Germinal center (tissue), 1 donor: ENCODE measurements around the gene FBLN1.
A peak's percentile ranks its signal among the peaks of the same experiment; 100 is the strongest.

ENCODE experiments used
- DNase-seq: peaks from one replicate; pipeline ENCODE4 v3.0.0; 2012; ENCODE audit warnings: mixed read lengths, low spot score

Gene FBLN1

DNA sequence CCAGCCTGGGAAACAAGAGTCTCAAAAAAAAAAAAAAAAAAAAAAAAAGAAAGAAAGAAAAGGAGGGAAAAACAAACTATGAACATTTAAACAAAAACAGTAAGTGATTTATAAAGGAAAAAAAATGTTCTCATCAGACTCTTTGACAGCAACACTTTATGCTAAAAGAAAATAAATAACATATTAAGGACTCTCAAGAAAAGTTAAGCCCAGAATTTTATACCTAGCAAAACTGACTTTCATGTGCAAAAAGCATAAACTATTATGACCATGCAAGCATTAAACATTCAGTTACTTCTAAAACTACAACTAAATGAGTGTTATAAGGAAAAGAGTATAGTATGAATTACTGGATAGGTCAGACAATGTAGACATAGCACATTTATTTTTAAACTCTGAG is 68.4 kb downstream of the FBLN1 start:
- DNase-seq, result no peak

GRCh38 chr22:45572444-45572843 is 69.8 kb downstream of the FBLN1 start:
- DNase-seq, result no peak

GRCh38 chr22:45574069-45574703 is 71.5 kb downstream of the FBLN1 start:
- no peak for DNase-seq

DNA sequence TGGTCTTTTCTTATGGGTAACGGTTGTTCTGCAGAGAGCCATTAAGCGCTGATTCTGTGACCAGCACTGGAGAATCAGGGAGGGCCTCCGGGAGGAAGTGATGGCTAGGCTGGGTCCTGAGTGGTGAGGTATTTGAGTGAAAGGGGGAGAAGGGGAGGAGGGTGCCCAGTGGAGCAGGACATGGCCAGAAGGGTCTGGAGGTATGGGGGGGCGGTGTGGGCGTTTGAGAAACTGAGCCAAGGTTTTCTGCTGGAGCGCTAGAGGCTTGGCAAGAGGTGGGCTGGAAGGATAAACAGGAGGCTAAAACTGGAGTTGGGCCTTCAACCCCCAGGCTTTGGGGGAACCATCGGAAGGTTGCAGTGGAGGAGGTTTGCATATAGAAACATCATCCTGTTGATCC is 72.5 kb downstream of the FBLN1 start:
- no peak for DNase-seq

DNA sequence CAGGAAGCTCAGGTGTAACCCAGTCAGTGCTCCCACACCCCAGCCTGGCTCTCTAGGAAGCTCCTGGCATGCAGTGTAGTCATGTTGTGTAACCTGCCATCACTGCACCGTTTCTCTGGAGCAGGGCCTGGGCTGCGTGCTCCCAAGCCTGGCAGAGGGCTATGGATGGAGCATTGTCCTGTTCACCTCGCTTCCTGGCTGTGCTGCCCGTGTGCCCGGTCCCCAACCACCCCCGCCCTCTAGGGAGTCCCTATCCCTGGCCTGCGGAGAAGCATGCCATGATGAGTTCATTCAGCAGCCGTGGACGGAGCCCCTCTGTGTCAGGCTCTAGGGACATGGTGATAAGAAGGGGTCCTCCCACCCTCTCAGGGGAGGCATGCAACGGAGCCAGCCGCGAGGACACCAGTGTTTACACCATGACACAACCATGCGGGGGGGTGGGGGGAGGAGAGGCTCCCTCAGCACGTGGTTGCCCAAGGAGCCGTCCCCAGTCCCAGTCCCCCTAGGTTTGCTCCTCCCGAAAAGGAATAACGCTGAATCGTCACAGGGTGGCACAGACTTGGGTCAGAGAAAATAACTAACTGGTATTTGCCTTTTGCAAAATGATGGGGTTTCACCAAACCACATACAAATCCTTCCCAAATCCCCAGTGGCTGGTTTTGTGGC is 73.1 kb downstream of the FBLN1 start:
- no peak for DNase-seq

DNA sequence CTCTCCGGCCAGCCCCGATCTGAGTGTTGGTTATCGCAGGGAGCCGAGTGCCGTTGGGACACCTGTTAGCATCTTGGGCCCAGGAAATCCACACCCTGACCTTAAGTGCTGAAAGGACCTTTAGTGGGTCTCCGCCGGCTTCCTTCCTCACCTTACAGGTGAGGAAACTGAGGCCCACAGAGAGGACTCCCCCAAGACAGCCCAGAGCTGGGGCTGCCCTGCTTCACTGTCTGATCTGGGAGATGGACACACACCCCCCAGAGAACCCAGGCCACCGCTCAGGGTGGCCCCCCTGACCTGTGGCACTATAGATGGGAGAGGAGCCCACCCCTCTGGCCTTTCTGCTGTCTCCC is 73.6 kb downstream of the FBLN1 start:
- DNase-seq, result no peak

DNA sequence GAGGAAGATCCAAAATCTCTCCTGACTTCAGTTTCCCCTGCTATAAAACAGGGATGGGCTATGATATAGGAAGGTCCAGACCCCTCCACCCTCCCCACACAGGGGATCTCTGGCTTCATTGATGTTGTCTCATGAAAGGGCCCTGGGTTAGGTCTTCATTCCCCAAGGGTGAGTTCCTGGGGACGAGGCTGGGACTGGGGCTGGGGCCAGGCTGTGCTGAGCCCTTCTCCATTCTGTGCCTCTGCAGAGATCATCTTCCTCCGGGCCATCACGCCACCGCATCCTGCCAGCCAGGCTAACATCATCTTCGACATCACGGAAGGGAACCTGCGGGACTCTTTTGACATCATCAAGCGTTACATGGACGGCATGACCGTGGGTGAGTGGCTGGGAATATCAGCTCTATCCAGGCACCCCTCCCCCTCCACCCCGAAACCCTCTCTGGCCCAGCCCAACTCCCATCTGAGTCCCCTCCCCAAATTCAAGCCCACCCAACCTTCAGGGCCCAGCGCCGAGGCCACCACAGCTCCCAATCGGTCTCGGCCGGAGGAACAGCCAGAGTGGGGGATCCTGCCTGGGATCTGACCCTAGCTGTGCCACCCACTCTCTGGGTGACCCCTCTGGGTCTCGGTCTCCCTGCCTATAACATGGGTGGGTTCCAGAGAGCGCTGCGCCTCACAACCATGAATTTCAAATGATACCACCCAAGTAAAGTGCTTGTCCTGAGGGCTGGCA is 74.2 kb downstream of the FBLN1 start:
- no peak for DNase-seq

- peak; percentile 65 for DNase-seq
Observed at GRCh38 chr22:45577746-45578523, 75.3 kb downstream of the FBLN1 start.

DNA sequence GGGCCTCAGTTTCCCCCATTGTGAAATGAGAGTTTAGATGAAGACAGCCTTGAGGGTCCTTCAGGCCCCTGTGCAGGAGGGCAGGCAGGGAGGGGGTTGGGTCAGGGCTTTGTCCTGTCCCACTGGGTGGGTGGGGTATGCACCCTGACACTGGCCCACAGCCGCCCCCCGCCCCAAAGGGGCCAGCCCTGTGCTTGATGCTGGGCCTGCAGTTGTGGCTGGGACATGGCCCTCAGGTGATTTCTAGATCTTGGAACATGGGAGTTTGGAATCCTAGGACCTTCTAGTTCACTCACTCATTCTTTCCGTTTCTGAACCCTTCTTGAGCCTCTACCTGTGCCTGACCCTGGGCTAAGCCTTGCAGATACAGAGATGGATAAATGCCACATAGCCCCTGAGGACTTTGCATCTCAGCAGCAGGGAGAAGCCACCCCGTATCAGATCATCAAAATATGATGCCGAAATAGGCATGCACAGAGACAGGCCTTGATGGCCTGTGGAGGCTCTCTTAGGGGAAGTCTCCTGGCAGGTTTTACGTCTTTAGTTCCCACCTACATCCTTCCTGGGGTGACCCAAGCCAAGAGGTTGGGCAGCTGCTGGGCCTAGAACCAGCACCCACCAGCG is 76.0 kb downstream of the FBLN1 start:
- no peak for DNase-seq

- DNase-seq, result no peak
Observed at GRCh38 chr22:45579306-45579705, 76.6 kb downstream of the FBLN1 start.

- DNase-seq, result no peak
Observed at GRCh38 chr22:45579806-45580725, 77.4 kb downstream of the FBLN1 start.

GRCh38 chr22:45580726-45581381 is 78.2 kb downstream of the FBLN1 start:
- DNase-seq, result no peak

DNA sequence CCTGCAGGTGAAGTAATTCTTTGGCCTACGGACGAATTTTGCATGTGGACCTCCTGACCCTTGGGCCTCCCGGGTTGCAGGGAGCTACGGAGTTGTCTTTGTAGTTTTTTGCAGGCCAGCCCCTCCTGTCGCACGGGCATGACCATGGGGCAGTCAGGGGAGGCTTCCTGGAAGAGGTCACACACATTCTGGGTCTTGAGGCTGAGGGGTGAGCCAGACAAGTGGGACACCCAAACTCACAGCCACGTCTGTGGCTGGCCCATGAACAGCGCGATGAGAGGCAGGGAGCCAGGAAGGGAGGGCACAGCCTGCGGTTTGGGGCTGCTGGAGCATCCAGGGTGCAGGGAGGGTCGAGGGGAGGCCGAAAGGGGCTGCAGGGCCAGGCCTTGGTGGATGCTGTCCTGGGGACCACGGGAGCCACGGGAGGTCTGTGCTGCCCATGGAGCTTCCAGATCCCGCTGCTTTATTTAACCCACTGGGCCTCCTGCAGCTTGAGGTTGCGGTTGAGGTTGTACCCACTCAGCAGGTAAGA is 78.9 kb downstream of the FBLN1 start:
- no peak for DNase-seq

DNA sequence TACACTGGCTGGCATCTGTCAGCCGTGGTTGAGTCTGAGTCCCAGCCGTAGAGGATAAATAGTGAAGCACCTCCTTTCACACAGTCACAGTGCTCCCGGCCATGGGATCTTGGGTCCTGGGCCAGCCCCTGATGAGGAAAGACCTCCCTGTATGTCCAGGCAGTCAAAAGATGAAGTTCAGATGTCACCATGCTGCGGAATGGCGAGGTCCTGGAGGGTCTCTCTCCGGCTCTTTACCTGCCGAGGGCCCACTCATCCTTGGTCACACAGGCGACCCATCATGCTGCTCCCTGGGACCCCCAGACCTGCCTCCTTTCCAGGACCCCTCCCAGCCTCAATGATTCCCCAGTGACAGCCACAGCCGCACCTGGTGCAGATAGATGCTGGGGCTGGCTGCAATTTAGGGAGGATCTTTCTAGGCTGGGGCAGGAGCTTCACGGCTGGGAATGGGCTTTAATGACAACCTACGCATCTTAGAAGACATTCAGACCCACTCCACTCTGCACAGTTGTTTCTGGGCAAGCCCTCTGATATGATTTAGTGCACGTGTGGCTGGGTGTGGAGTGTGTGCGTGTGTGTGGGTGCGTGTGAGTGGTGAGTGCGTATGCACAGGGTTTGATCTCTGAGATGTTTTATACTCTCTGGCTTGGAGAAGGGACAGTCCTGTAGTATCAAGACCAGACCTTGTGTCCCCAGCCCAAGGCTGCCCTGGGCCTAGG is 79.7 kb downstream of the FBLN1 start:
- no peak for DNase-seq

DNA sequence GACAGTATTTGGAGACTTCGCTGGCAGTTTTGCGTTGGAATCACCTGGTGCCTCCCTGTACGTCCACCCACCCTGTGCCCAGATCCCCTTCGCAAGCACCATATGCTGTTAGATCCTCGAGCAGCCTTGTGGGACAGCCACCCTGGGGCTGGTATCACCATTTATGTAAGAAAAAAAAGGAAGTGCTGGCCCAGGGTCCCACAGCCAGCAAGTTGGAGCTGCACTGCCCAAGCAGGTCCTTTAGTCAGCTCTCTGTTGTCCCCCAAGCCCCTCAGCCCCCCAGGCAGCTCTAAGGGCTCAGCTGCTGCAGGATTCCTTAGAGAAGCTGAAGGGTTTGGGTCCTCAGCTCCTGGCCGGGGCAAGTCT is 80.3 kb downstream of the FBLN1 start:
- no peak for DNase-seq

DNA sequence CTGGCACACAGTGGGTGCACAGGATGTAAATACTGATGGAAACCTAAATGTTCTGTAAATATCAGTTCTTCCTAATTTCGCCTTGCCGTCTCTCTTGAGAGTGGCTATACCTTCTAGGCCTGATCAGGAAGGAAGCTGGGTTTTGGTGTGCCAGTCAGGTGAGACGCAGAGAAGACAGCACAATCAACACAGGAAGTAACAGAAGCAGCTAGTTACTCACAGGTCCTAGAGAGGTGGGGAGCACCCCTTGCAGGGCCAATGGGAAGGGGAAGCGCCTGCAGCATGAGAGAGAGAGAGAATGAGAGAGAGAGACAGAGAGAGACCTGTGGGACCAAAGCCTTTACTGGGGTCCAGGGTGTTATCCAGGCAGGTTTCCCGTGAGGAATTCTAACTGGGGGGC is 80.8 kb downstream of the FBLN1 start:
- peak; percentile 42 for DNase-seq

DNA sequence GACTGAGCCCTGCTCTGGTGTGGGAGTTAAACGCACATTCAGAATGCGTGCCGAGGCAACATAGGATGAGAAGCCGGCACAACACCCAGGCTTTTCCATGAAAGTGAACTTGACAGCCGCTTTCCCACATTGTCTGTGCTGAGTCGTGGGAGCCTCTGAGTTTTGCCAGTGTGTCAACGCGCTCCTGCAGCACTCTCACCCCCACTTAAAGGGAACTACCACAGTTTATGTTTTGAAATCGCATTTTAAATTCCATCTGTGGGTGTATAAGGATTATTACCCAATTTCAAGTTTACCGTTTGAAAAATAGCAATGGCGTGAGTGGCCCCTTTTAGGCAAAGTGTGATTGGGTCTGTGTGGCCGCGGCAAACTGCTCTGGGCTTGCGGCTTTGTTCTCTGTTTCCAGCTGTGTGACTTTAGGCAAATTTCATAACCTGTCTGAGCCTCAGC is 81.5 kb downstream of the FBLN1 start:
- DNase-seq, result no peak

GRCh38 chr22:45584621-45585436 is 82.1 kb downstream of the FBLN1 start:
- DNase-seq, result no peak

DNA sequence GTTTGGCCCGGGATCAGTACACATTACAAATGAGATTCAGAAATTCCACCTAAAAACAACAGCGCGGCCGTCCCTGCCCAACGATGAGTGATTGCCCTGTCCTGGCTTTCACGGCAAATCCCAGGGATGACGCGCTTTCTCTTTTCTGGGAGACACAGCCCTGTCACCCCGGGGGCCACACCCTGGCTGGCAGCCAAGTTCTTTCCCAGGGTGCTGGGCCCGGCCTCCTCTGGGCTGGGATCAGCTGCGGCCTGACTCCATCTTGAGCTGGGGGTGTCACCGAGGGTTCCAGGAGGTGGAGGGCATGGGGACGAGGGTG is 82.7 kb downstream of the FBLN1 start:
- DNase-seq, result no peak
